SK-N-SH treated with all-trans-retinoic acid at 6 μM for 48 hours (cell line): Measurements from ENCODE around the gene MC4R.

Source experiments
- ATAC-seq: fragments of 200-7000 bp; cut with Tn5 transposase; 3 replicates; pipeline ENCODE4 v1.9.1; 2020; ENCODE audit warnings: mild to moderate bottlenecking, moderate library complexity
- BACH2 ChIP-seq: fragments of 250-450 bp; sonication (Bioruptor Pico); IDR thresholded peaks from 2 replicates; pipeline ENCODE4 v1.9.0; 2021; ENCODE audit warnings: mild to moderate bottlenecking, borderline replicate concordance
- CREB5 ChIP-seq: fragments of 250-450 bp; sonication (Bioruptor Pico); IDR thresholded peaks from 2 replicates; pipeline ENCODE4 v1.5.1; 2020; ENCODE audit warnings: low read depth, mild to moderate bottlenecking, moderate library complexity
- CSDC2 ChIP-seq: fragments of 250-450 bp; sonication (Bioruptor Pico); IDR thresholded peaks from 2 replicates; pipeline ENCODE4 v1.5.0; 2020; ENCODE audit warnings: mild to moderate bottlenecking, moderate library complexity
- ESRRG ChIP-seq: fragments of 250-450 bp; sonication (Bioruptor Pico); IDR thresholded peaks from 2 replicates; pipeline ENCODE4 v1.6.1; 2021; ENCODE audit warnings: mild to moderate bottlenecking
- ISL1 ChIP-seq: fragments of 250-450 bp; sonication (Bioruptor Pico); IDR thresholded peaks from 2 replicates; pipeline ENCODE4 v2.1.2; 2022; ENCODE audit warnings: mild to moderate bottlenecking, moderate library complexity
- PATZ1 ChIP-seq: fragments of 250-450 bp; sonication (Bioruptor Pico); IDR thresholded peaks from 2 replicates; pipeline ENCODE4 v1.8.0; 2020; ENCODE audit warnings: mild to moderate bottlenecking, moderate library complexity, borderline replicate concordance
- POU6F1 ChIP-seq: fragments of 250-450 bp; sonication (Bioruptor Pico); IDR thresholded peaks from 2 replicates; pipeline ENCODE4 v1.8.0; 2021; ENCODE audit warnings: low read depth, mild to moderate bottlenecking, moderate library complexity, borderline replicate concordance
- PPARA ChIP-seq: fragments of 250-450 bp; sonication (Bioruptor Pico); IDR thresholded peaks from 2 replicates; pipeline ENCODE4 v1.5.0; 2020; ENCODE audit warnings: mild to moderate bottlenecking, borderline replicate concordance
- RARB ChIP-seq: fragments of 250-450 bp; sonication (Bioruptor Pico); IDR thresholded peaks from 2 replicates; pipeline ENCODE4 v1.8.0; 2021; ENCODE audit warnings: mild to moderate bottlenecking, moderate library complexity
- SNAI2 ChIP-seq: fragments of 250-450 bp; sonication (Bioruptor Pico); IDR thresholded peaks from 2 replicates; pipeline ENCODE4 v1.5.0; 2020; ENCODE audit warnings: mild to moderate bottlenecking, moderate library complexity
- TCF4 ChIP-seq: fragments of 250-450 bp; sonication (Bioruptor Pico); IDR thresholded peaks from 2 replicates; pipeline ENCODE4 v1.8.0; 2021; ENCODE audit warnings: mild to moderate bottlenecking, moderate library complexity, borderline replicate concordance
- TOX ChIP-seq: fragments of 250-450 bp; sonication (Bioruptor Pico); IDR thresholded peaks from 2 replicates; pipeline ENCODE4 v1.8.0; 2021; ENCODE audit warnings: mild to moderate bottlenecking, moderate library complexity, borderline replicate concordance
- TSHZ2 ChIP-seq: fragments of 250-450 bp; sonication (Bioruptor Pico); IDR thresholded peaks from 2 replicates; pipeline ENCODE4 v1.5.0; 2020; ENCODE audit warnings: mild to moderate bottlenecking, moderate library complexity
- ZC3H10 ChIP-seq: fragments of 250-450 bp; sonication (Bioruptor Pico); IDR thresholded peaks from 2 replicates; pipeline ENCODE4 v1.5.1; 2021; ENCODE audit warnings: mild to moderate bottlenecking, moderate library complexity
- ZFP3 ChIP-seq: fragments of 250-450 bp; sonication (Bioruptor Pico); IDR thresholded peaks from 2 replicates; pipeline ENCODE4 v1.5.0; 2020; ENCODE audit warnings: mild to moderate bottlenecking, moderate library complexity
- ZFP30 ChIP-seq: fragments of 450-650 bp; formaldehyde crosslinking; IDR thresholded peaks from 2 replicates; pipeline ENCODE4 v1.5.0; 2022; ENCODE audit warnings: mild to moderate bottlenecking, moderate library complexity
- ZNF70 ChIP-seq: fragments of 450-650 bp; formaldehyde crosslinking; IDR thresholded peaks from 2 replicates; pipeline ENCODE4 v1.5.0; 2020; ENCODE audit warnings: mild to moderate bottlenecking, moderate library complexity
- ZNF8 ChIP-seq: fragments of 450-650 bp; formaldehyde crosslinking; IDR thresholded peaks from 2 replicates; pipeline ENCODE4 v1.5.0; 2020; ENCODE audit warnings: mild to moderate bottlenecking, moderate library complexity

Gene MC4R

GRCh38 chr18:60401346-60401745 lies 28.8 kb upstream of the MC4R start:
- no peak for TF ChIP-seq PPARA
- no peak for TF ChIP-seq ZFP3 (CRISPR knock-in tag)
- no peak for TF ChIP-seq ISL1 (CRISPR knock-in tag)
- no peak for TF ChIP-seq ZFP30 (CRISPR knock-in tag)
- no peak for TF ChIP-seq ZNF8
- TF ChIP-seq RARB, result no peak
- TF ChIP-seq ZNF70, result no peak
- no peak for TF ChIP-seq TSHZ2
- no peak for TF ChIP-seq ESRRG (CRISPR knock-in tag)
- TF ChIP-seq CSDC2 (CRISPR knock-in tag), result no peak
- TF ChIP-seq ZC3H10 (CRISPR knock-in tag), result no peak
- no peak for ATAC-seq

- peak; percentile 80 for ATAC-seq
- TF ChIP-seq POU6F1 (CRISPR knock-in tag) (no peak), SNAI2 (CRISPR knock-in tag) (no peak), ZFP30 (CRISPR knock-in tag) (no peak), ISL1 (CRISPR knock-in tag) (no peak), CREB5 (CRISPR knock-in tag) (no peak), ZNF8 (no peak), ZC3H10 (CRISPR knock-in tag) (no peak), TCF4 (no peak)
- TF ChIP-seq, all 23 proteins: peak for 0
Measured at GRCh38 chr18:60391571-60392226, 19.1 kb upstream of the MC4R start.

- ATAC-seq, result peak; percentile 61
- no peak for TF ChIP-seq PATZ1 (CRISPR knock-in tag)
- TF ChIP-seq ESRRG (CRISPR knock-in tag), result no peak
- TF ChIP-seq ZFP30 (CRISPR knock-in tag), result no peak
- TF ChIP-seq ZNF8, result no peak
Measured at GRCh38 chr18:60389314-60389713, 16.7 kb upstream of the MC4R start.

- no peak for TF ChIP-seq ZFP30 (CRISPR knock-in tag)
- no peak for TF ChIP-seq ZNF70
- TF ChIP-seq CSDC2 (CRISPR knock-in tag), result no peak
- no peak for ATAC-seq
Measured at GRCh38 chr18:60385693-60386092, 13.1 kb upstream of the MC4R start.

GRCh38 chr18:60383893-60384292 lies 11.3 kb upstream of the MC4R start:
- ATAC-seq, result no peak

More at GRCh38 chr18:60383893-60384292, 11.3 kb upstream of the MC4R start:
- TF ChIP-seq TOX (CRISPR knock-in tag) (no peak), RARB (no peak), BACH2 (CRISPR knock-in tag) (no peak), ESRRG (CRISPR knock-in tag) (no peak)
